Activated naive CD4-positive, alpha-beta T cell treated with anti-CD3 and anti-CD28 coated beads, Interleukin-2, amount 10 ng/mL, durations not matched to agents 7 days and 5 days (primary cell): ENCODE measurements around the gene ANKK1.

ENCODE experiments used
- CTCF ChIA-PET: fragments of 350-600 bp; sonication (Branson Sonifier 250); formaldehyde crosslinking; loops from one replicate; lab custom pipeline; 2021; ENCODE audit warnings: antibody characterized with exemption; lab: Charles Lee
- DNase-seq: peaks from one replicate; pipeline ENCODE4 v3.0.0-alpha.2; 2020
- H3K27ac Mint-ChIP-seq: one replicate; pipeline ENCODE4 v1.8.0; 2021; ENCODE audit warnings: mild to moderate bottlenecking, moderate library complexity, mixed read lengths
- H3K27me3 Mint-ChIP-seq: one replicate; pipeline ENCODE4 v1.8.0; 2021; ENCODE audit warnings: mild to moderate bottlenecking, mixed read lengths
- H3K36me3 Mint-ChIP-seq: one replicate; pipeline ENCODE4 v1.8.0; 2021; ENCODE audit warnings: mixed read lengths
- H3K4me1 Mint-ChIP-seq: one replicate; pipeline ENCODE4 v1.8.0; 2021; ENCODE audit warnings: mixed read lengths
- H3K4me3 Mint-ChIP-seq: one replicate; pipeline ENCODE4 v1.8.0; 2021; ENCODE audit warnings: mild to moderate bottlenecking, moderate library complexity, mixed read lengths
- H3K9me3 Mint-ChIP-seq: one replicate; pipeline ENCODE4 v1.8.0; 2021; ENCODE audit warnings: mixed read lengths

ANKK1 gene

GRCh38 chr11:113409526-113409925 is 21.9 kb downstream of the ANKK1 start:
- no peak overlapping the region for H3K27ac Mint-ChIP-seq
- H3K4me1 Mint-ChIP-seq = no peaks in the 10 kb centered on the region
- H3K9me3 Mint-ChIP-seq = no peaks in the 10 kb centered on the region
- no peaks in the 10 kb centered on the region for H3K36me3 Mint-ChIP-seq
- no peak for DNase-seq
- H3K27me3 Mint-ChIP-seq = no peaks in the 10 kb centered on the region
- H3K4me3 Mint-ChIP-seq = no peak overlapping the region
- CTCF ChIA-PET = no interaction called here

GRCh38 chr11:113410414-113411135 is 23.0 kb downstream of the ANKK1 start:
- Mint-ChIP-seq H3K4me1 (no peaks in the 10 kb centered on the region), H3K4me3 (no peak overlapping the region), H3K27ac (no peak overlapping the region), H3K27me3 (no peaks in the 10 kb centered on the region), H3K36me3 (no peaks in the 10 kb centered on the region), H3K9me3 (no peaks in the 10 kb centered on the region)
- CTCF ChIA-PET = no interaction called here
- DNase-seq = no peak

- DNase-seq = no peak
- no peaks in the 10 kb centered on the region for H3K36me3 Mint-ChIP-seq
- H3K4me3 Mint-ChIP-seq = no peak overlapping the region
- CTCF ChIA-PET = no interaction called here
- H3K27ac Mint-ChIP-seq = no peak overlapping the region
- H3K9me3 Mint-ChIP-seq = no peaks in the 10 kb centered on the region
- H3K4me1 Mint-ChIP-seq = no peaks in the 10 kb centered on the region
- no peaks in the 10 kb centered on the region for H3K27me3 Mint-ChIP-seq
Measured at GRCh38 chr11:113411536-113411935, 24.0 kb downstream of the ANKK1 start.

- CTCF ChIA-PET = no interaction called here
- no peak for DNase-seq
- H3K4me3 Mint-ChIP-seq = no peak overlapping the region
- H3K9me3 Mint-ChIP-seq = no peaks in the 10 kb centered on the region
- H3K36me3 Mint-ChIP-seq = no peaks in the 10 kb centered on the region
- no peaks in the 10 kb centered on the region for H3K27me3 Mint-ChIP-seq
- H3K27ac Mint-ChIP-seq = no peak overlapping the region
- no peaks in the 10 kb centered on the region for H3K4me1 Mint-ChIP-seq
Measured at GRCh38 chr11:113412675-113413074, 25.1 kb downstream of the ANKK1 start.

- Mint-ChIP-seq H3K9me3 (no peaks in the 10 kb centered on the region), H3K27ac (no peak overlapping the region), H3K4me1 (no peaks in the 10 kb centered on the region), H3K27me3 (no peaks in the 10 kb centered on the region), H3K36me3 (no peaks in the 10 kb centered on the region), H3K4me3 (no peak overlapping the region)
- CTCF ChIA-PET = no interaction called here
- DNase-seq = no peak
Measured at GRCh38 chr11:113415343-113415742, 27.8 kb downstream of the ANKK1 start.

GRCh38 chr11:113417428-113417827 is 29.8 kb downstream of the ANKK1 start:
- no peak overlapping the region for H3K4me3 Mint-ChIP-seq
- no peaks in the 10 kb centered on the region for H3K36me3 Mint-ChIP-seq
- no peaks in the 10 kb centered on the region for H3K4me1 Mint-ChIP-seq
- no peaks in the 10 kb centered on the region for H3K27me3 Mint-ChIP-seq
- H3K9me3 Mint-ChIP-seq = no peaks in the 10 kb centered on the region
- DNase-seq = no peak
- no peak overlapping the region for H3K27ac Mint-ChIP-seq
- CTCF ChIA-PET = no interaction called here

- Mint-ChIP-seq H3K27me3 (no peaks in the 10 kb centered on the region), H3K4me1 (no peaks in the 10 kb centered on the region), H3K36me3 (no peaks in the 10 kb centered on the region), H3K4me3 (no peak overlapping the region), H3K27ac (no peak overlapping the region), H3K9me3 (no peaks in the 10 kb centered on the region)
- CTCF ChIA-PET = no interaction called here
- DNase-seq = no peak
Measured at GRCh38 chr11:113419454-113420003, 31.9 kb downstream of the ANKK1 start.

- DNase-seq = no peak
- H3K4me1 Mint-ChIP-seq = no peaks in the 10 kb centered on the region
- H3K4me3 Mint-ChIP-seq = no peak overlapping the region
- H3K9me3 Mint-ChIP-seq = no peaks in the 10 kb centered on the region
- no peak overlapping the region for H3K27ac Mint-ChIP-seq
- CTCF ChIA-PET = no interaction called here
- H3K36me3 Mint-ChIP-seq = no peaks in the 10 kb centered on the region
- H3K27me3 Mint-ChIP-seq = no peaks in the 10 kb centered on the region
Measured at GRCh38 chr11:113420808-113421207, 33.2 kb downstream of the ANKK1 start.

GRCh38 chr11:113426686-113427085 is 39.1 kb downstream of the ANKK1 start:
- Mint-ChIP-seq H3K27me3 (no peaks in the 10 kb centered on the region), H3K27ac (no peak overlapping the region), H3K4me3 (no peak overlapping the region), H3K36me3 (no peaks in the 10 kb centered on the region), H3K9me3 (no peaks in the 10 kb centered on the region), H3K4me1 (no peaks in the 10 kb centered on the region)
- no peak for DNase-seq
- CTCF ChIA-PET = no interaction called here

- CTCF ChIA-PET = no interaction called here
- H3K4me3 Mint-ChIP-seq = no peak overlapping the region
- H3K27ac Mint-ChIP-seq = no peak overlapping the region
- no peak for DNase-seq
- no peaks in the 10 kb centered on the region for H3K36me3 Mint-ChIP-seq
- H3K9me3 Mint-ChIP-seq = no peaks in the 10 kb centered on the region
- H3K27me3 Mint-ChIP-seq = peaks cover 9% of the 10 kb centered on the region
- no peaks in the 10 kb centered on the region for H3K4me1 Mint-ChIP-seq
Measured at GRCh38 chr11:113431746-113432145, 44.2 kb downstream of the ANKK1 start.

- Mint-ChIP-seq H3K4me1 (no peaks in the 10 kb centered on the region), H3K27ac (no peak overlapping the region), H3K4me3 (no peak overlapping the region), H3K27me3 (peaks cover 11% of the 10 kb centered on the region), H3K36me3 (no peaks in the 10 kb centered on the region), H3K9me3 (no peaks in the 10 kb centered on the region)
- no peak for DNase-seq
- CTCF ChIA-PET = no interaction called here
Measured at GRCh38 chr11:113435190-113435968, 47.8 kb downstream of the ANKK1 start.

- CTCF ChIA-PET = no interaction called here
- H3K4me1 Mint-ChIP-seq = no peaks in the 10 kb centered on the region
- H3K9me3 Mint-ChIP-seq = no peaks in the 10 kb centered on the region
- no peaks in the 10 kb centered on the region for H3K36me3 Mint-ChIP-seq
- peaks cover 14% of the 10 kb centered on the region for H3K27me3 Mint-ChIP-seq
- no peak overlapping the region for H3K27ac Mint-ChIP-seq
- no peak for DNase-seq
- H3K4me3 Mint-ChIP-seq = no peak overlapping the region
Measured at GRCh38 chr11:113436672-113437252, 49.2 kb downstream of the ANKK1 start.

- Mint-ChIP-seq H3K36me3 (no peaks in the 10 kb centered on the region), H3K9me3 (no peaks in the 10 kb centered on the region), H3K4me3 (no peak overlapping the region), H3K27ac (no peak overlapping the region), H3K27me3 (peaks cover 17% of the 10 kb centered on the region), H3K4me1 (no peaks in the 10 kb centered on the region)
- CTCF ChIA-PET = no interaction called here
- no peak for DNase-seq
Measured at GRCh38 chr11:113440816-113441215, 53.2 kb downstream of the ANKK1 start.

- Mint-ChIP-seq H3K9me3 (no peaks in the 10 kb centered on the region), H3K27me3 (peaks cover 25% of the 10 kb centered on the region), H3K4me1 (no peaks in the 10 kb centered on the region), H3K4me3 (no peak overlapping the region), H3K27ac (no peak overlapping the region), H3K36me3 (no peaks in the 10 kb centered on the region)
- no peak for DNase-seq
- CTCF ChIA-PET = no interaction called here
Measured at GRCh38 chr11:113444502-113445123, 57.0 kb downstream of the ANKK1 start.
